ENCODE data around the gene MCCC2.
"Not testable (repeated sequence)": the region's sequence is repeated elsewhere in the genome, so short reads cannot be mapped to it uniquely, and the experiment has no call there.

DNA sequence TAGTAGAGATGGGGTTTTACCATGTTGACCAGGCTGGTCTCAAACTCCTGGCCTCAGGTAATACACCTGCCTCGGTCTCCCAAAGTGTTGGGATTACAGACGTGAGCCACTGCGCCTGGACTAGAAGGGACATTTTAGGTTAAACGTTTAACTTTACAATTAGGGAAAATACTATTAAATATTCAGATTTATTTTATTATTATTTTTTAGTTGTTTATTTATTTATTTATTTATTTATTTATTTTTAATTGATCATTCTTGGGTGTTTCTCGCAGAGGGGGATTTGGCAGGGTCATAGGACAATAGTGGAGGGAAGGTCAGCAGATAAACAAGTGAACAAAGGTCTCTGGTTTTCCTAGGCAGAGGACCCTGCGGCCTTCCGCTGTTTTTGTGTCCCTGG lies 36.3 kb upstream of the MCCC2 start:
- TF ChIP-seq, protein P1, sequence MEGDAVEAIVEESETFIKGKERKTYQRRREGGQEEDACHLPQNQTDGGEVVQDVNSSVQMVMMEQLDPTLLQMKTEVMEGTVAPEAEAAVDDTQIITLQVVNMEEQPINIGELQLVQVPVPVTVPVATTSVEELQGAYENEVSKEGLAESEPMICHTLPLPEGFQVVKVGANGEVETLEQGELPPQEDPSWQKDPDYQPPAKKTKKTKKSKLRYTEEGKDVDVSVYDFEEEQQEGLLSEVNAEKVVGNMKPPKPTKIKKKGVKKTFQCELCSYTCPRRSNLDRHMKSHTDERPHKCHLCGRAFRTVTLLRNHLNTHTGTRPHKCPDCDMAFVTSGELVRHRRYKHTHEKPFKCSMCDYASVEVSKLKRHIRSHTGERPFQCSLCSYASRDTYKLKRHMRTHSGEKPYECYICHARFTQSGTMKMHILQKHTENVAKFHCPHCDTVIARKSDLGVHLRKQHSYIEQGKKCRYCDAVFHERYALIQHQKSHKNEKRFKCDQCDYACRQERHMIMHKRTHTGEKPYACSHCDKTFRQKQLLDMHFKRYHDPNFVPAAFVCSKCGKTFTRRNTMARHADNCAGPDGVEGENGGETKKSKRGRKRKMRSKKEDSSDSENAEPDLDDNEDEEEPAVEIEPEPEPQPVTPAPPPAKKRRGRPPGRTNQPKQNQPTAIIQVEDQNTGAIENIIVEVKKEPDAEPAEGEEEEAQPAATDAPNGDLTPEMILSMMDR (conservative IDR thresholded peaks at IDR 0.05; ENCODE audit: low read depth, low read length): not testable (repeated sequence)
- not testable (repeated sequence) for TF ChIP-seq EZH2 (IDR thresholded peaks at IDR 0.05; ENCODE audit: low read length, unreplicated experiment); EZH2phosphoT487 (IDR thresholded peaks at IDR 0.05; ENCODE audit: borderline replicate concordance, low read length)
